Right lobe of liver (tissue), 6 donors: ENCODE data around the gene LPXN. TPM values are rescaled to one million over a fixed set of nuclear protein-coding genes. Genes with fewer than 3 reads are reported as not detected.

Experiments
- ATAC-seq, 4 donors: fragments of 200-7000 bp; cut with Tn5 transposase; one replicate each; pipeline ENCODE4 v1.9.1; 2020; ENCODE audit warnings: mild to moderate bottlenecking in 4 of 4, moderate library complexity in 4 of 4
- DNase-seq, 3 donors: peaks; one replicate each; pipeline ENCODE4 v3.0.0-alpha.2; 2020
- H3K27ac ChIP-seq, 3 donors: fragments of 200-600 bp; one replicate each; pipeline ENCODE4 v1.8.0; 2022
- H3K27me3 ChIP-seq, 2 donors: fragments of 200-600 bp; one replicate each; pipeline ENCODE4 v1.8.0; 2022
- H3K36me3 ChIP-seq, 4 donors: fragments of 200-600 bp; sonication (generic) in 1 of 4; one replicate each; pipeline versions ENCODE4 v1.5.1 to v1.8.0; 2017 to 2022; ENCODE audit warnings: control low read depth in 1 of 4
- H3K4me1 ChIP-seq, 4 donors: fragments of 200-600 bp; sonication (generic) in 1 of 4; one replicate each; pipeline versions ENCODE4 v1.5.1 to v1.8.0; 2017 to 2022; ENCODE audit warnings: control low read depth in 1 of 4
- H3K4me3 ChIP-seq, 3 donors: fragments of 200-600 bp; one replicate each; pipeline ENCODE4 v1.8.0; 2022
- H3K9me3 ChIP-seq, 4 donors: fragments of 200-600 bp; sonication (generic) in 1 of 4; one replicate each; pipeline versions ENCODE4 v1.5.1 to v1.8.0; 2017 to 2022; ENCODE audit warnings: control low read depth in 1 of 4
- CTCF ChIP-seq, 4 donors: fragments of 200-600 bp in 3 of 4; fragments of 450-650 bp in 1 of 4; IDR thresholded peaks; one replicate each; pipeline versions ENCODE4 v1.5.1 to v1.8.0; 2016 to 2022; ENCODE audit warnings: antibody characterized with exemption in 4 of 4, mild to moderate bottlenecking in 2 of 4
- POLR2A ChIP-seq: fragments of 450-650 bp; IDR thresholded peaks from one replicate; pipeline ENCODE4 v1.6.1; 2017; ENCODE audit warnings: antibody characterized with exemption, mild to moderate bottlenecking
- WGBS: methylation state at CpG from one replicate; pipeline ENCODE4 v1.1.6; 2018; ENCODE audit warnings: low coverage, low lambda C conversion rate; ENCODE audit not compliant: insufficient coverage; ENCODE audit errors: missing lambda C conversion rate; 5-methylcytosine and 5-hydroxymethylcytosine counted together
- intact Hi-C, 2 donors: fragments of 100-400 bp; cut with DNase I; formaldehyde crosslinking; loops; one replicate each; pipeline versions ENCODE4 v1.11.2 to v1.14.1; 2022
- total RNA-seq, 6 experiments: library from RNA; depleted of rRNA in 2 of 6; stranded (reverse); fragments of >200 nt in 2 of 6; fragmentation: NEBNext Ultra II Directional in 3 of 6; extraction: Animal tissue kit (Norgen Biotek cat#: 25700) in 3 of 6; gene quantifications; one replicate each; pipeline versions ENCODE4 v1.1.0 to v1.2.4, GENCODE V29; 2016 to 2023
- donor health status: DM: no; HTN: yes; CAD: no.
- donor health status: DM: no; HTN: no; CAD: no.
- donor health status: DM: no; HTN: no; CAD: no.
- donor health status: DM: no; HTN: yes; CAD: no.
- donor health status: DM: no; HTN: yes; CAD: no.

LPXN gene
- total RNA-seq, 6 experiments from 2014 or later: 3.9 to 8.4 (median 5.5) TPM

GRCh38 chr11:58617976-58618557, 42.4 kb upstream of the LPXN start:
- TF ChIP-seq POLR2A (no peak), CTCF (IDR thresholded peaks at IDR 0.05) (peak in 2 of 4 donors; percentile 18 to 36)
- Histone ChIP-seq H3K27me3 (no peaks in the 10 kb centered on the region), H3K4me1 (no peaks in the 10 kb centered on the region), H3K36me3 (peaks cover 4 to 69% (median 22%) of the 10 kb centered on the region in 4 donors), H3K4me3 (no peak overlapping the region), H3K27ac (no peak overlapping the region), H3K9me3 (no peaks in the 10 kb centered on the region)
- intact Hi-C loops: no loop called here
- peak; percentile 45 to 66 (median 64) for ATAC-seq
- DNase-seq: no peak
- 58% methylated on average over 3 of the region's 4 CpGs for WGBS

- no peaks in the 10 kb centered on the region for H3K9me3 ChIP-seq
- DNase-seq: no peak
- no peak overlapping the region for H3K27ac ChIP-seq
- H3K4me3 ChIP-seq: no peak overlapping the region
- ATAC-seq: peak in 1 of 4 donors; percentile 73
- intact Hi-C loops: no loop called here
- TF ChIP-seq CTCF (IDR thresholded peaks at IDR 0.05): no peak
- no peak for TF ChIP-seq POLR2A
- no peaks in the 10 kb centered on the region for H3K4me1 ChIP-seq
- WGBS: 67% methylated on average over 4 of the region's 4 CpGs
- peaks cover 4 to 77% (median 28%) of the 10 kb centered on the region in 4 donors for H3K36me3 ChIP-seq
- no peaks in the 10 kb centered on the region for H3K27me3 ChIP-seq
Measured at GRCh38 chr11:58616594-58616993, 40.9 kb upstream of the LPXN start.

GRCh38 chr11:58615559-58615958, 39.9 kb upstream of the LPXN start:
- Histone ChIP-seq H3K27me3 (no peaks in the 10 kb centered on the region), H3K27ac (no peak overlapping the region), H3K4me3 (no peak overlapping the region), H3K36me3 (peaks cover 4 to 88% (median 34%) of the 10 kb centered on the region in 4 donors), H3K9me3 (no peaks in the 10 kb centered on the region), H3K4me1 (no peaks in the 10 kb centered on the region)
- TF ChIP-seq CTCF (IDR thresholded peaks at IDR 0.05): no peak
- TF ChIP-seq POLR2A: no peak
- DNase-seq: no peak
- WGBS: 93% methylated on average over 1 of the region's 1 CpG
- intact Hi-C loops: no loop called here
- no peak for ATAC-seq

GRCh38 chr11:58613228-58613627, 37.6 kb upstream of the LPXN start:
- WGBS: 90% methylated on average over 2 of the region's 2 CpGs
- no peak overlapping the region for H3K4me3 ChIP-seq
- intact Hi-C loops: no loop called here
- H3K4me1 ChIP-seq: no peaks in the 10 kb centered on the region
- H3K27me3 ChIP-seq: no peaks in the 10 kb centered on the region
- DNase-seq (no peak), ATAC-seq (no peak)
- H3K36me3 ChIP-seq: peaks cover 4 to 75% (median 31%) of the 10 kb centered on the region in 4 donors
- no peak for TF ChIP-seq POLR2A
- TF ChIP-seq CTCF (IDR thresholded peaks at IDR 0.05): no peak
- no peak overlapping the region for H3K27ac ChIP-seq
- H3K9me3 ChIP-seq: no peaks in the 10 kb centered on the region

- TF ChIP-seq POLR2A (no peak), CTCF (IDR thresholded peaks at IDR 0.05) (no peak)
Measured at GRCh38 chr11:58609723-58610122, 34.1 kb upstream of the LPXN start.

More at GRCh38 chr11:58609723-58610122, 34.1 kb upstream of the LPXN start:
- intact Hi-C loops: no loop called here
- Histone ChIP-seq H3K4me1 (no peaks in the 10 kb centered on the region), H3K36me3 (peaks cover 4 to 49% (median 22%) of the 10 kb centered on the region in 4 donors), H3K4me3 (no peak overlapping the region), H3K27ac (no peak overlapping the region), H3K9me3 (no peaks in the 10 kb centered on the region), H3K27me3 (no peaks in the 10 kb centered on the region)
- DNase-seq (no peak), ATAC-seq (no peak)
- WGBS: 74% methylated on average over 8 of the region's 8 CpGs
